HEK293 (cell line): Measurements from ENCODE around the gene STK24.
A peak's percentile ranks its signal among the peaks of the same experiment; 100 is the strongest.

Experiments used
- CTCF ChIA-PET: fragments of 350-600 bp; formaldehyde crosslinking; extraction: SDS; loops from one replicate; lab custom pipeline; 2021; ENCODE audit warnings: antibody characterized with exemption; lab: Yijun Ruan, JAX
- POLR2A ChIA-PET: fragments of 300-600 bp; formaldehyde crosslinking; extraction: SDS; loops from one replicate; lab custom pipeline; 2020; ENCODE audit warnings: antibody characterized with exemption, inconsistent platforms; lab: Yijun Ruan, JAX
- H3K27ac ChIP-seq: fragments of 200-500 bp; sonication (Bioruptor generic); 2 replicates; pipeline ENCODE4 v1.5.1; 2014; ENCODE audit warnings: low read depth, low read length, control low read depth, inconsistent platforms; ENCODE audit errors: extremely low read depth
- H3K36me3 ChIP-seq, 2 experiments: fragments of 200-500 bp in 1 of 2; sonication (Bioruptor generic) in 1 of 2; 1 replicate in 1 of 2; 2 replicates in 1 of 2; pipeline ENCODE4 v1.5.1; 2014 to 2017; ENCODE audit warnings: inconsistent platforms in 2 of 2, low read length in 2 of 2; ENCODE audit not compliant: control insufficient read depth in 2 of 2, insufficient read depth in 1 of 2
- H3K4me1 ChIP-seq: fragments of 200-500 bp; sonication (Bioruptor generic); 2 replicates; pipeline ENCODE4 v1.5.1; 2014; ENCODE audit warnings: mild to moderate bottlenecking, low read length, inconsistent platforms; ENCODE audit not compliant: control insufficient read depth, insufficient read depth
- H3K4me3 ChIP-seq: 2 replicates; pipeline ENCODE4 v1.5.1; 2011; ENCODE audit warnings: low read depth, mild to moderate bottlenecking, control low read depth, low read length, moderate library complexity
- H3K9me3 ChIP-seq: fragments of 200-500 bp; sonication (Bioruptor generic); 2 replicates; pipeline ENCODE4 v1.5.1; 2014; ENCODE audit warnings: low read depth, low read length, inconsistent platforms; ENCODE audit not compliant: control insufficient read depth, insufficient read depth
- AEBP2 ChIP-seq: fragments of 450-650 bp; formaldehyde crosslinking; IDR thresholded peaks from 2 replicates; pipeline ENCODE4 v1.5.1; 2016; ENCODE audit warnings: missing biosample characterization, missing genetic modification characterization, borderline replicate concordance
- EGR2 ChIP-seq: fragments of 450-650 bp; formaldehyde crosslinking; IDR thresholded peaks from 2 replicates; pipeline ENCODE4 v1.5.1; 2016; ENCODE audit warnings: low read depth, missing biosample characterization, missing genetic modification characterization
- GLIS2 ChIP-seq: fragments of 450-650 bp; formaldehyde crosslinking; IDR thresholded peaks from 2 replicates; pipeline ENCODE4 v1.5.1; 2016; ENCODE audit warnings: missing biosample characterization, missing genetic modification characterization
- INSM2 ChIP-seq: fragments of 450-650 bp; formaldehyde crosslinking; IDR thresholded peaks from 2 replicates; pipeline ENCODE4 v1.5.1; 2016; ENCODE audit warnings: missing biosample characterization, missing genetic modification characterization
- PRDM4 ChIP-seq: fragments of 450-650 bp; formaldehyde crosslinking; IDR thresholded peaks from 2 replicates; pipeline ENCODE4 v1.5.1; 2017; ENCODE audit warnings: missing biosample characterization, missing genetic modification characterization
- SCRT2 ChIP-seq: fragments of 450-650 bp; formaldehyde crosslinking; IDR thresholded peaks from 2 replicates; pipeline ENCODE4 v1.5.1; 2016; ENCODE audit warnings: missing biosample characterization, missing genetic modification characterization
- ZFHX2 ChIP-seq: fragments of 450-650 bp; formaldehyde crosslinking; conservative IDR thresholded peaks from 2 replicates; pipeline ENCODE4 v1.5.1; 2016; ENCODE audit warnings: missing biosample characterization, missing genetic modification characterization
- ZIC2 ChIP-seq: fragments of 450-650 bp; formaldehyde crosslinking; IDR thresholded peaks from 2 replicates; pipeline ENCODE4 v1.5.1; 2016; ENCODE audit warnings: missing biosample characterization, missing genetic modification characterization
- ZNF146 ChIP-seq: fragments of 450-650 bp; formaldehyde crosslinking; IDR thresholded peaks from 2 replicates; pipeline ENCODE4 v1.5.1; 2016; ENCODE audit warnings: missing biosample characterization, missing genetic modification characterization
- ZNF324 ChIP-seq: fragments of 450-650 bp; formaldehyde crosslinking; IDR thresholded peaks from 2 replicates; pipeline ENCODE4 v1.5.1; 2016; ENCODE audit warnings: missing biosample characterization, missing genetic modification characterization
- ZNF623 ChIP-seq: fragments of 450-650 bp; formaldehyde crosslinking; IDR thresholded peaks from 2 replicates; pipeline ENCODE4 v1.5.1; 2016; ENCODE audit warnings: missing biosample characterization, missing genetic modification characterization
- ZNF837 ChIP-seq: fragments of 450-650 bp; formaldehyde crosslinking; IDR thresholded peaks from 2 replicates; pipeline ENCODE4 v1.5.1; 2016; ENCODE audit warnings: missing biosample characterization, missing genetic modification characterization

Gene STK24

GRCh38 chr13:98537306-98537705 is 39.6 kb downstream of the STK24 start:
- TF ChIP-seq GLIS2 (tag by site-specific recombination), result no peak
- no peak for TF ChIP-seq SCRT2 (tag by site-specific recombination)
- TF ChIP-seq, all 188 proteins: peak for 0
- H3K9me3 ChIP-seq, result no peaks in the 10 kb centered on the region
- H3K4me3 ChIP-seq, result no peak overlapping the region
- peaks cover 5% of the 10 kb centered on the region for H3K4me1 ChIP-seq
- ChIA-PET POLR2A (no interaction called here), CTCF (interaction anchor here (0.6 kb wide), 1 partner anchor 57 kb away, joined by 5 read pairs; no protein-coding TSS in a partner anchor)
- H3K27ac ChIP-seq, result no peak overlapping the region
- H3K36me3 ChIP-seq, result no peaks in the 10 kb centered on the region

GRCh38 chr13:98536729-98537128 is 40.2 kb downstream of the STK24 start:
- Histone ChIP-seq H3K4me1 (peaks cover 4% of the 10 kb centered on the region), H3K36me3 (no peaks in the 10 kb centered on the region), H3K4me3 (no peak overlapping the region), H3K9me3 (no peaks in the 10 kb centered on the region), H3K27ac (no peak overlapping the region)
- CTCF ChIA-PET, result interaction anchor here (0.6 kb wide), 1 partner anchor 12 kb away, joined by 3 read pairs; no protein-coding TSS in a partner anchor
- POLR2A ChIA-PET, result no interaction called here
- TF ChIP-seq ZNF146 (no peak), ZNF623 (tag by site-specific recombination) (no peak), EGR2 (peak; percentile 58; the same call in 1 of the 2 replicates), ZFHX2 (tag by site-specific recombination) (peak; percentile 34; the same call in 1 of the 2 replicates), AEBP2 (tag by site-specific recombination) (no peak), ZNF324 (tag by site-specific recombination) (no peak), INSM2 (no peak), ZNF837 (tag by site-specific recombination) (no peak)

- TF ChIP-seq ZIC2 (tag by site-specific recombination) (peak; percentile 14; the same call in 1 of the 2 replicates), PRDM4 (tag by site-specific recombination) (no peak)
- TF ChIP-seq, all 188 proteins: peak for 1
- no peaks in the 10 kb centered on the region for H3K4me1 ChIP-seq
- no peaks in the 10 kb centered on the region for H3K36me3 ChIP-seq
- POLR2A ChIA-PET, result interaction anchor here (1.1 kb wide), 1 partner anchor 51 kb away, joined by 3 read pairs; no protein-coding TSS in a partner anchor
- H3K9me3 ChIP-seq, result no peaks in the 10 kb centered on the region
- CTCF ChIA-PET, result interaction anchor here (0.6 kb wide), 1 partner anchor 11 kb away, joined by 3 read pairs; no protein-coding TSS in a partner anchor
- no peak overlapping the region for H3K4me3 ChIP-seq
- H3K27ac ChIP-seq, result no peak overlapping the region
Observed at GRCh38 chr13:98535501-98536354, 41.2 kb downstream of the STK24 start.
